Lower lobe of right lung (tissue), 2 donors: ENCODE data around the gene TMEM255B. TPM values are rescaled to one million over a fixed set of nuclear protein-coding genes. Genes with fewer than 3 reads are reported as not detected.

Experiments
- ATAC-seq, 2 donors: fragments of 200-7000 bp; cut with Tn5 transposase; one replicate each; pipeline ENCODE4 v1.9.1; 2020 to 2022; ENCODE audit warnings: mild to moderate bottlenecking in 2 of 2, moderate library complexity in 2 of 2
- DNase-seq: peaks from one replicate; pipeline ENCODE4 v3.0.0-alpha.2; 2020
- H3K27ac ChIP-seq: fragments of 200-600 bp; one replicate; pipeline ENCODE4 v1.8.0; 2022
- H3K27me3 ChIP-seq: fragments of 200-600 bp; one replicate; pipeline ENCODE4 v1.8.0; 2022; ENCODE audit warnings: low read depth
- H3K36me3 ChIP-seq: fragments of 200-600 bp; one replicate; pipeline ENCODE4 v1.8.0; 2022; ENCODE audit warnings: mild to moderate bottlenecking
- H3K4me1 ChIP-seq: fragments of 200-600 bp; one replicate; pipeline ENCODE4 v1.8.0; 2022
- H3K4me3 ChIP-seq: fragments of 200-600 bp; one replicate; pipeline ENCODE4 v1.8.0; 2022; ENCODE audit warnings: mild to moderate bottlenecking
- H3K9me3 ChIP-seq: fragments of 200-600 bp; one replicate; pipeline ENCODE4 v1.8.0; 2022
- intact Hi-C: fragments of 100-400 bp; cut with DNase I; formaldehyde crosslinking; loops from one replicate; pipeline ENCODE4 v1.11.0; 2022
- total RNA-seq: library from RNA; stranded (reverse); fragmentation: NEBNext Ultra II Directional; extraction: Animal tissue kit (Norgen Biotek cat#: 25700); gene quantifications from one replicate; pipeline ENCODE4 v1.2.1, GENCODE V29; 2021
- TF ChIP-seq, protein P1 (sequence below): fragments of 200-600 bp; IDR thresholded peaks from one replicate; pipeline ENCODE4 v1.8.0; 2022; ENCODE audit warnings: antibody characterized with exemption, mild to moderate bottlenecking
- donor health status: DM: no; HTN: yes; CAD: no; lungs with severe emphysema.

The TMEM255B gene
- total RNA-seq, 1 donor from 2014 or later: 21.5 TPM

DNA sequence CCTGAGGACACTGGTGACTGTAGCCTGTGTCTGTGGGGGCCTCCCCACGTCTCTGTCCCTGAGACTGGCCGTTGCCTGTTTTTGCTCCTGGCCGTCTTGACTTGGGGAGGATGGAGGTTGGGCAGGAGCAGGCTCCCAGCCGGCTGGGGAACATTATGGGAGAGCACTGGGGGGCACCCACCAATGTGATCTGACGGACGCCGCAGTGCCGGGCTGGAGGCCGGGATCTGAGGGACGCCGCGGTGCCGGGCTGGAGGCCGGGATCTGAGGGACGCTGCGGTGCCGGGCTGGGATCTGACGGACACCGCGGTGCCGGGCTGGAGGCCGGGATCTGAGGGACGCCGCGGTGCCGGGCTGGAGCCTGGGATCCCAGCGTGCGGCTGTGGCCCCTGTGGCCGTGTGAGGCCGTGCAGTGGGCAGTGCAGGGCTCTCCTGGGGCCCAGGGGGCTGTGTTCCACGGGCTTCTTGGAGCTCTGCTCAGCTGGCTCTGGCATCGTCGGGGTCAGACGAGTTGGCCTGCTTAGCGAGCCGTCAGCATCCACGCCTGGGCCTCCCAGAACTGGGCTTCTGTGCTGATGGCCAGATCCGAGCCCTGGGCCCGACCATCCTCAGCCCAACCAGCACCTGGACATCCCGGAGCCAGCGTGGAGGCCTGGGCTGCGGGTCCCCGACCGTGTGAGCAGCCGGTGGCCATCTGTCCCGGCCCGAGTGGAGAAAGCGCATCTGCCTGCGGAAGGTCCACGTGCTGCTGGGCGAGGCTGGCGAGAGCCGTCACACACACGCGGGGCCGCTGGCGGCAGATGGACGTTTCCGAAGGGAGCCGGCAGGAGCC lies 59.0 kb downstream of the TMEM255B start:
- TF ChIP-seq, protein P1, sequence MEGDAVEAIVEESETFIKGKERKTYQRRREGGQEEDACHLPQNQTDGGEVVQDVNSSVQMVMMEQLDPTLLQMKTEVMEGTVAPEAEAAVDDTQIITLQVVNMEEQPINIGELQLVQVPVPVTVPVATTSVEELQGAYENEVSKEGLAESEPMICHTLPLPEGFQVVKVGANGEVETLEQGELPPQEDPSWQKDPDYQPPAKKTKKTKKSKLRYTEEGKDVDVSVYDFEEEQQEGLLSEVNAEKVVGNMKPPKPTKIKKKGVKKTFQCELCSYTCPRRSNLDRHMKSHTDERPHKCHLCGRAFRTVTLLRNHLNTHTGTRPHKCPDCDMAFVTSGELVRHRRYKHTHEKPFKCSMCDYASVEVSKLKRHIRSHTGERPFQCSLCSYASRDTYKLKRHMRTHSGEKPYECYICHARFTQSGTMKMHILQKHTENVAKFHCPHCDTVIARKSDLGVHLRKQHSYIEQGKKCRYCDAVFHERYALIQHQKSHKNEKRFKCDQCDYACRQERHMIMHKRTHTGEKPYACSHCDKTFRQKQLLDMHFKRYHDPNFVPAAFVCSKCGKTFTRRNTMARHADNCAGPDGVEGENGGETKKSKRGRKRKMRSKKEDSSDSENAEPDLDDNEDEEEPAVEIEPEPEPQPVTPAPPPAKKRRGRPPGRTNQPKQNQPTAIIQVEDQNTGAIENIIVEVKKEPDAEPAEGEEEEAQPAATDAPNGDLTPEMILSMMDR: no peak
- intact Hi-C loops: no loop called here
- Histone ChIP-seq H3K36me3 (peaks cover 21% of the 10 kb centered on the region), H3K27ac (peak overlapping the region; percentile 64), H3K27me3 (no peaks in the 10 kb centered on the region), H3K9me3 (no peaks in the 10 kb centered on the region), H3K4me1 (peaks cover 76% of the 10 kb centered on the region), H3K4me3 (peak overlapping the region; percentile 19)
- ATAC-seq (no peak), DNase-seq (no peak)

DNA sequence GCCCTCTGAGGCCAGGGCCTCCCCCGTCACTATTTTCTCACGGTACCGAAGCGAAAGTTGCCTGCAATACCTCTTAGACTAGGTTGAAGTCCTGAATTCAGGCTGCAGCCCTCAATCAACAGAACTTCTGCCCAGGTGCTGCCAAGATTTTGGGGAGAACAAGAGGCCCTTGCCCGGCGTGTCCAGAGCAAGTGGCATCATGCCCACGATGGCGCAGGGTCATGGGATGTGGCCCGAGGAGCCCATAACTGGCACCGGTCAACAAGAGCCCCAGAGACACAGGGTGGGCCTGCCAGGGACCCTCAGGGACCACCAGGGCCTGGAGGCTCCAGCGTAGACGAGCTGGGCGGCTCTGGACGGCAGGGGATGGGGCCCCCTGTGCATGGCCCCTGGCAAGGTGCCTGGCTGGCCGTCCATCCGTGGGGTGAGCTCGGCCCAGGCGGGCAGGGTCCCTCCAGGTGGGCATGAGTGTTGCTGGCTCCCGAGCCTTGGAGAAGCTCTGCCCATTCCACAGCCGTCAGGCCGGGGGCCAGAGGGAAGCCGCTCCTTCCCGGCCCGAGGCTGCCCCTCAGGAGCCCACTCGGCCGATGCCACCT lies 59.8 kb downstream of the TMEM255B start:
- H3K36me3 ChIP-seq: peaks cover 28% of the 10 kb centered on the region
- H3K27ac ChIP-seq: peak overlapping the region; percentile 64
- DNase-seq (no peak), ATAC-seq (no peak)
- TF ChIP-seq, protein P1: no peak
- no peak overlapping the region for H3K4me3 ChIP-seq
- H3K9me3 ChIP-seq: no peaks in the 10 kb centered on the region
- no peaks in the 10 kb centered on the region for H3K27me3 ChIP-seq
- peaks cover 69% of the 10 kb centered on the region for H3K4me1 ChIP-seq
- intact Hi-C loops: no loop called here

DNA sequence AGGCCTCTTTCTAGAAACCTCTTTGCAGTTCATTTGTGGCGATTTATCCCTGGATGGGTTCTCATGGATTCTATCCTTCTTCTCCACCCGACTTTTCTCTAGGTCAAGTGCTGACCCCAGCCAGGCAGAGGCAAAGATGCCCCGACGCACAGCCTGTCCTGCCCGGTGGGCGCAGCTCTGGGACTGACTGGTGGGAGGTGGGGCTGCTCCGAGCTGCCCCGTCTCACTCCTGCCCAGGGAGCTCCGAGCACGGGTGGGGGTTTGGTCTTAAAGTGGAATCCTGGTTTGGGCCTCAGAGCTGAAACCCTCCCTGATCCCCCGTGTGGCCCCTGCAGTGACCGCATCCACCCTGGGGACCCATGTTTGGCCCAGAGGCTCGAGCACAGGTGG lies 60.3 kb downstream of the TMEM255B start:
- peaks cover 63% of the 10 kb centered on the region for H3K4me1 ChIP-seq
- TF ChIP-seq, protein P1: no peak
- ATAC-seq (no peak), DNase-seq (no peak)
- peaks cover 28% of the 10 kb centered on the region for H3K36me3 ChIP-seq
- intact Hi-C loops: no loop called here
- H3K27me3 ChIP-seq: no peaks in the 10 kb centered on the region
- no peak overlapping the region for H3K4me3 ChIP-seq
- peak overlapping the region; percentile 6 for H3K27ac ChIP-seq
- H3K9me3 ChIP-seq: no peaks in the 10 kb centered on the region

DNA sequence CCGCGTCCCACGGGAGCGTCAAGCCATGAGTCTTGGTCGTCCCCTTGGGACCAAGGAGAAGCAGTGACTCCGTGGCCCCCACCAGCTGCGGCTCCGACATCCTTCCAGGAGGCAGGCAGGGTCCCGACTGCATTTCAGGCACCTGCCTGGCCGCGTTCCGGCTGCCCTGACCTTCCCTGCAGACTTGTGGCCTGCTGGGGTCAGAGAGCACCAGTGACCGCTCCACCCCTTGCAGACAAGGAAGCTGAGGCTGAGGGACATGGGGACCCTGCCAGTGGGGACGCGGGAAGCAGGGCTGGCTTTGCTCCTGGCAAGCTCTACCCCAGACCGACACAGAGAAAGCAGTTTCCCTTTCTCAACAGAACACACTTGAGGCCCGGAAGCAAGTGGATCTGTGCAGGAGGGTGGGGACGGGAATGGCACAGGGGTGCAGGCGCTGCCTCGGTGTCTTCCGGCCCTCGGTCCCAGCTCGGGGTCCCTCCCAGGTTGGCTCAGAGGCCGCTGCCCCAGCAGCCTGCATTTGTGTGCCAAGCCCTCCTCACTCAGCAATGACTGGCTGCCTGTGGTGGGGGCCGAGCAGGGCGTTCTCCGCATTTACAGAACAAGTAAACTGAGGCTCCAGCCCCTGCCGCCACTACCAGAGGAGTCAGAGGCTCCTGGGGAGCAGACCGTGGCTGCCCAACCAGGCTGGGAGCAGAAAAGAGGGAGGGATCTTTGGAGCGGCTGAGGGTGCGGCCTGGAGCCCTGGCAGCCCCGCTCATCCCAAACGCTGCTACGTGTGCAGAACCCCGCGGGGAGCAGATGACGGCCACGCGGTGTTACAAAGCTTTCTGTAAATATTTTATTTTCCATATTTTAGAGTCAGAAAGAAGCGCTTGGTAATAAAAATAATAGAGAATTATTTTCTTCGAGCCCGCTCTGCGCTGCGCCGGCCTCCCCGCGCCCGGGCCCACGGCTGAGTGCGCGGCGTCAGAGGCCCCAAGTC lies 61.0 kb downstream of the TMEM255B start:
- DNase-seq: no peak
- H3K4me3 ChIP-seq: peak overlapping the region; percentile 25
- H3K4me1 ChIP-seq: peaks cover 59% of the 10 kb centered on the region
- no peaks in the 10 kb centered on the region for H3K9me3 ChIP-seq
- TF ChIP-seq, protein P1: no peak
- no peak for ATAC-seq
- intact Hi-C loops: no loop called here
- H3K27ac ChIP-seq: peak overlapping the region; percentile 67
- H3K27me3 ChIP-seq: no peaks in the 10 kb centered on the region
- H3K36me3 ChIP-seq: peaks cover 28% of the 10 kb centered on the region
